H1 (cell line): Measurements from ENCODE around the gene ROR1. TPM values are rescaled to one million over a fixed set of nuclear protein-coding genes. Genes with fewer than 3 reads are reported as not detected.

ENCODE experiments used
- CTCF ChIA-PET: fragments of 300-600 bp; sonication (Branson Sonifier 250); formaldehyde crosslinking; loops from one replicate; lab custom pipeline; 2021; ENCODE audit not compliant: partially characterized antibody; lab: Charles Lee
- POLR2A ChIA-PET: fragments of 300-600 bp; sonication (Branson Sonifier 250); formaldehyde crosslinking; loops from one replicate; lab custom pipeline; 2021; ENCODE audit warnings: inconsistent platforms; ENCODE audit not compliant: partially characterized antibody; lab: Charles Lee
- DNase-seq, 2 experiments: peaks; one replicate each; pipeline versions ENCODE4 v3.0.0 to v3.0.0-alpha.2; 2010 to 2022; ENCODE audit warnings: low spot score in 2 of 2, low read depth in 1 of 2, mixed read lengths in 1 of 2
- FAIRE-seq: peaks from 2 replicates; lab custom pipeline; 2011; peaks lifted over from hg19 to GRCh38; lab: Jason Lieb, UNC
- H2AFZ ChIP-seq: 2 replicates; pipeline ENCODE4 v1.8.1; 2012; ENCODE audit warnings: low read length, inconsistent platforms
- H2AK5ac ChIP-seq: 2 replicates; pipeline ENCODE4 v1.6.1; 2013; ENCODE audit warnings: low read depth, low read length
- H2BK120ac ChIP-seq: replicated peaks from 2 replicates; pipeline ENCODE3; 2013; ENCODE audit warnings: low read depth, low read length, inconsistent platforms
- H2BK12ac ChIP-seq: 2 replicates; pipeline ENCODE4 v1.6.1; 2013; ENCODE audit warnings: low read depth, low read length
- H2BK15ac ChIP-seq: 2 replicates; pipeline ENCODE4 v1.6.1; 2013; ENCODE audit warnings: low read length
- H2BK20ac ChIP-seq: 2 replicates; pipeline ENCODE4 v1.6.1; 2013; ENCODE audit warnings: low read length
- H2BK5ac ChIP-seq: 2 replicates; pipeline ENCODE4 v1.6.1; 2013; ENCODE audit warnings: low read depth, low read length
- H3K14ac ChIP-seq: 2 replicates; pipeline ENCODE4 v1.6.1; 2013; ENCODE audit warnings: inconsistent platforms; ENCODE audit not compliant: insufficient read length
- H3K18ac ChIP-seq: 2 replicates; pipeline ENCODE4 v1.6.1; 2013; ENCODE audit warnings: low read length; ENCODE audit errors: extremely low read depth
- H3K23ac ChIP-seq: 2 replicates; pipeline ENCODE4 v1.6.1; 2013; ENCODE audit warnings: inconsistent platforms; ENCODE audit not compliant: insufficient read length
- H3K23me2 ChIP-seq: 2 replicates; pipeline ENCODE4 v1.6.1; 2013; ENCODE audit warnings: low read depth, low read length
- H3K27ac ChIP-seq: 2 replicates; pipeline ENCODE4 v1.6.1; 2011; ENCODE audit warnings: low read depth, low read length, inconsistent platforms
- H3K27me3 ChIP-seq, 4 experiments: replicated peaks in 1 of 4; 1 replicate in 1 of 4; 2 replicates in 3 of 4; pipeline versions ENCODE4 v1.6.1 to v1.8.1; 2011 to 2013; ENCODE audit warnings: low read length in 3 of 4, mild to moderate bottlenecking in 3 of 4, inconsistent platforms in 2 of 4, mixed read lengths in 2 of 4, moderate library complexity in 1 of 4; ENCODE audit not compliant: control insufficient read depth in 3 of 4, insufficient read depth in 3 of 4; ENCODE audit errors: extremely low read depth in 1 of 4
- H3K36me3 ChIP-seq, 4 experiments: 2 replicates each; pipeline versions ENCODE4 v1.6.1 to v1.8.1; 2011 to 2013; ENCODE audit warnings: mild to moderate bottlenecking in 4 of 4, low read length in 3 of 4, moderate library complexity in 2 of 4, control low read depth in 1 of 4, inconsistent platforms in 1 of 4; ENCODE audit not compliant: insufficient read depth in 4 of 4, control insufficient read depth in 2 of 4
- H3K4ac ChIP-seq: replicated peaks from 2 replicates; pipeline ENCODE3; 2013; ENCODE audit warnings: low read length, low read depth, mixed read lengths, inconsistent platforms; ENCODE audit not compliant: insufficient read length
- H3K4me1 ChIP-seq, 4 experiments: replicated peaks in 1 of 4; 1 replicate in 1 of 4; 2 replicates in 3 of 4; pipeline versions ENCODE4 v1.6.1 to v1.8.1; 2011 to 2013; ENCODE audit warnings: low read length in 3 of 4, inconsistent platforms in 2 of 4, mixed read lengths in 1 of 4; ENCODE audit not compliant: insufficient read depth in 4 of 4, control insufficient read depth in 3 of 4
- H3K4me2 ChIP-seq, 2 experiments: 2 replicates each; pipeline versions ENCODE4 v1.6.1 to v1.8.1; 2011 to 2013; ENCODE audit warnings: low read depth in 2 of 2, low read length in 2 of 2, control low read depth in 1 of 2, inconsistent platforms in 1 of 2, mild to moderate bottlenecking in 1 of 2; ENCODE audit not compliant: insufficient read depth in 1 of 2
- H3K4me3 ChIP-seq, 4 experiments: fragments of 200-600, 300-600 bp in 1 of 4; sonication (generic), shearing (Covaris generic), sonication (Bioruptor Twin) in 1 of 4; 2 replicates each; pipeline versions ENCODE4 v1.5.1 to v1.8.1; 2011 to 2016; ENCODE audit warnings: low read length in 4 of 4, low read depth in 3 of 4, control low read depth in 2 of 4, inconsistent platforms in 2 of 4, mild to moderate bottlenecking in 2 of 4, mixed read lengths in 1 of 4, moderate library complexity in 1 of 4; ENCODE audit not compliant: insufficient read depth in 2 of 4; ENCODE audit errors: extremely low read depth in 1 of 4
- H3K56ac ChIP-seq: replicated peaks from 2 replicates; pipeline ENCODE3; 2013; ENCODE audit warnings: low read depth, mild to moderate bottlenecking, mixed read lengths, low read length, inconsistent platforms; ENCODE audit not compliant: insufficient read length
- H3K79me1 ChIP-seq: 2 replicates; pipeline ENCODE4 v1.6.1; 2013; ENCODE audit warnings: low read depth, low read length, control low read depth
- H3K79me2 ChIP-seq, 2 experiments: 2 replicates each; pipeline versions ENCODE4 v1.6.1 to v1.8.1; 2012 to 2013; ENCODE audit warnings: low read length in 2 of 2, mild to moderate bottlenecking in 2 of 2, inconsistent platforms in 1 of 2; ENCODE audit not compliant: insufficient read depth in 2 of 2, control insufficient read depth in 1 of 2
- H3K9ac ChIP-seq, 4 experiments: replicated peaks in 1 of 4; 1 replicate in 1 of 4; 2 replicates in 3 of 4; pipeline versions ENCODE4 v1.6.1 to v1.8.1; 2011 to 2013; ENCODE audit warnings: low read depth in 3 of 4, low read length in 3 of 4, control low read depth in 2 of 4, mild to moderate bottlenecking in 2 of 4, moderate library complexity in 2 of 4, inconsistent platforms in 1 of 4; ENCODE audit errors: extremely low read depth in 1 of 4
- H3K9me3 ChIP-seq, 2 experiments: 2 replicates each; pipeline versions ENCODE4 v1.6.1 to v1.8.1; 2012 to 2013; ENCODE audit warnings: mild to moderate bottlenecking in 2 of 2, moderate library complexity in 2 of 2, control low read depth in 1 of 2, inconsistent platforms in 1 of 2, low read depth in 1 of 2, low read length in 1 of 2, mixed read lengths in 1 of 2; ENCODE audit not compliant: insufficient read depth in 2 of 2
- H4K20me1 ChIP-seq, 2 experiments: replicated peaks in 1 of 2; 2 replicates each; pipeline versions ENCODE3 to v1.8.1; 2011 to 2013; ENCODE audit warnings: inconsistent platforms in 2 of 2, low read length in 2 of 2, mild to moderate bottlenecking in 1 of 2; ENCODE audit not compliant: insufficient read depth in 2 of 2, control insufficient read depth in 1 of 2
- H4K5ac ChIP-seq: 2 replicates; pipeline ENCODE4 v1.6.1; 2013; ENCODE audit warnings: low read length, low read depth, mixed read lengths, inconsistent platforms; ENCODE audit not compliant: insufficient read length
- H4K8ac ChIP-seq: 2 replicates; pipeline ENCODE4 v1.8.0; 2013; ENCODE audit warnings: mild to moderate bottlenecking, moderate library complexity, low read length, inconsistent platforms; ENCODE audit not compliant: insufficient read depth; ENCODE audit errors: extremely low read depth
- H4K91ac ChIP-seq: replicated peaks from 2 replicates; pipeline ENCODE3; 2013; ENCODE audit warnings: low read length, mixed read lengths, inconsistent platforms; ENCODE audit not compliant: insufficient read length
- BACH1 ChIP-seq: IDR thresholded peaks from 2 replicates; pipeline ENCODE4 v1.6.1; 2012; ENCODE audit warnings: low read length, improper control_type of control experiment
- CHD1 ChIP-seq: IDR thresholded peaks from 2 replicates; pipeline ENCODE4 v1.6.1; 2012; ENCODE audit warnings: low read depth, low read length, improper control_type of control experiment
- CTBP2 ChIP-seq: IDR thresholded peaks from 2 replicates; pipeline ENCODE4 v1.7.0; 2011; ENCODE audit warnings: borderline replicate concordance, mild to moderate bottlenecking, moderate library complexity, mixed read lengths, low read length; ENCODE audit not compliant: insufficient read depth, insufficient read length
- EZH2 ChIP-seq: fragments of 200-600 bp; sonication (generic); IDR thresholded peaks from 2 replicates; pipeline ENCODE4 v1.7.1; 2012; ENCODE audit warnings: low read depth, mild to moderate bottlenecking, moderate library complexity, low read length, inconsistent platforms; ENCODE audit not compliant: severe bottlenecking
- MAFK ChIP-seq: IDR thresholded peaks from 2 replicates; pipeline ENCODE4 v1.6.1; 2012; ENCODE audit warnings: low read depth, mild to moderate bottlenecking, improper control_type of control experiment, low read length
- POLR2AphosphoS5 ChIP-seq: IDR thresholded peaks from 2 replicates; pipeline ENCODE4 v1.6.1; 2011; ENCODE audit warnings: low read depth, low read length
- RNF2 ChIP-seq: fragments of 200-900, 300-1000 bp; sonication (generic); IDR thresholded peaks from 2 replicates; pipeline ENCODE4 v1.7.1; 2016; ENCODE audit warnings: borderline replicate concordance, low read depth, mild to moderate bottlenecking, antibody characterized with exemption, low read length; ENCODE audit not compliant: poor library complexity, severe bottlenecking; ENCODE audit errors: missing control alignments
- SIN3A ChIP-seq, 2 experiments: IDR thresholded peaks in 1 of 2; conservative IDR thresholded peaks in 1 of 2; 2 replicates each; pipeline ENCODE4 v1.6.1; 2011 to 2012; ENCODE audit warnings: low read length in 2 of 2, improper control_type of control experiment in 1 of 2, low read depth in 1 of 2, mild to moderate bottlenecking in 1 of 2
- SP1 ChIP-seq: IDR thresholded peaks from 2 replicates; pipeline ENCODE4 v1.6.1; 2011; ENCODE audit warnings: low read depth, low read length
- TAF7 ChIP-seq: optimal IDR thresholded peaks from 2 replicates; pipeline ENCODE3; 2011; ENCODE audit warnings: low read depth, mild to moderate bottlenecking, inconsistent platforms, low read length, moderate library complexity, borderline replicate concordance
- TBP ChIP-seq: IDR thresholded peaks from 2 replicates; pipeline ENCODE4 v1.6.1; 2011; ENCODE audit warnings: low read depth, low read length, improper control_type of control experiment
- WGBS, 2 experiments: shearing (Covaris generic) in 1 of 2; methylation state at CpG; one replicate each; pipeline versions ENCODE4 v1.1.6 to v1.1.7; 2013 to 2015; ENCODE audit warnings: low lambda C conversion rate in 2 of 2, mixed read lengths in 2 of 2, inconsistent platforms in 1 of 2, low coverage in 1 of 2, missing lambda C conversion rate in 1 of 2; ENCODE audit not compliant: insufficient replicate concordance in 2 of 2, insufficient coverage in 1 of 2, insufficient read length in 1 of 2; ENCODE audit errors: extremely low coverage in 1 of 2, missing lambda C conversion rate in 1 of 2; 5-methylcytosine and 5-hydroxymethylcytosine counted together
- polyA plus RNA-seq, 7 experiments: library from polyadenylated mRNA; depleted of rRNA in 3 of 7; stranded (reverse) in 5 of 7; unstranded in 2 of 7; fragments of >200 nt in 5 of 7; fragments of 200-250 nt in 2 of 7; gene quantifications; 1 replicate in 5 of 7; 2 replicates in 1 of 7; 4 replicates in 1 of 7; pipeline versions ENCODE4 v1.2.1 to v1.2.3, GENCODE V29; 2011 to 2013; ENCODE audit warnings: missing spikeins in 2 of 7, mixed read lengths in 2 of 7
- total RNA-seq: library from RNA; stranded (reverse); fragmentation: NEBNext Ultra II Directional; extraction: Animal tissue kit (Norgen Biotek cat#: 25700); gene quantifications from 2 replicates; pipeline ENCODE4 v1.2.1, GENCODE V29; 2021

The ROR1 gene
- total and polyA plus RNA-seq, 2 of the 8 experiments (the other 6 are each of a cell fraction or from before 2014, with no cell fraction given), result 33.6 to 73.6 TPM

DNA sequence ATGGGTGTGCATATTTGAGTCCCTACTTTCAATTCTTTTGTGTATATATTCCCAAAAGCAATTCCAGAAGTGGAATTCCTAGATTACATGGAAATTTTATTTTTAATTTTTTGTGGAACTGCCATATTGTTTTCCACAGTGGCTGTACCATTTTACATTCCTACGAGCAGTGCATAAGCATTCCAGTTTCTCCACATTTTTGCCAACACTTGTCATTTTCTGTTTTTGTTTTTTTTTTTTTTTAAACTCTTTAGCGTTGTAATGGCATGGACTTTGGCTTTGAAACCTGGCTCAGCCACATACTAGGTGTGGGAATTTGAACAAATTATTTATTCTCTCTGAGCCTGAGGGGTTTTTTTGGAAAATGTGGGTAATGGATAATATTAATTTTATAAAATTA is 215.1 kb downstream of the ROR1 start:
- Histone ChIP-seq H3K23me2 (no peaks in the 10 kb centered on the region), H3K79me1 (no peaks in the 10 kb centered on the region; the same call in 1 of the 2 replicates), H2BK15ac (no peak overlapping the region), H3K4me2 (no peak overlapping the region), H3K79me2 (peaks cover 0 to 84% of the 10 kb centered on the region in 2 experiments; a peak in 3 of 4 replicates), H3K4ac (no peak overlapping the region), H2BK20ac (no peak overlapping the region), H2BK120ac (no peak overlapping the region), H3K18ac (no peak overlapping the region), H2AFZ (no peak overlapping the region), H2BK12ac (no peak overlapping the region), H3K56ac (no peak overlapping the region), H3K4me1 (0 out of 7 replicates have a peak, but pooled peaks cover 0 to 3% (median 0%) of the 10 kb centered on the region in 4 experiments), H4K8ac (no peak overlapping the region), H4K91ac (no peak overlapping the region), H3K14ac (no peak overlapping the region), H3K9ac (no peak overlapping the region), H3K4me3 (no peak overlapping the region), H4K20me1 (peaks cover 1 to 4% of the 10 kb centered on the region in 2 experiments), H4K5ac (no peak overlapping the region), H3K27me3 (no peaks in the 10 kb centered on the region), H3K9me3 (no peaks in the 10 kb centered on the region), H2AK5ac (no peak overlapping the region), H3K27ac (no peak overlapping the region), H3K36me3 (no peaks in the 10 kb centered on the region), H2BK5ac (no peak overlapping the region), H3K23ac (no peak overlapping the region)
- FAIRE-seq, result no peak
- TF ChIP-seq CTBP2, result no peak
- TF ChIP-seq TAF7, result no peak
- TF ChIP-seq TBP, result no peak
- no peak for TF ChIP-seq EZH2
- TF ChIP-seq SP1, result no peak
- no peak for TF ChIP-seq RNF2
- TF ChIP-seq MAFK, result no peak
- no peak for TF ChIP-seq CHD1
- no peak for TF ChIP-seq POLR2AphosphoS5
- TF ChIP-seq BACH1, result no peak
- TF ChIP-seq SIN3A (conservative IDR thresholded peaks at IDR 0.05 in 1 of 2, IDR thresholded peaks at IDR 0.05 in 1 of 2; ENCODE audit: low read depth in 1 of 2, low read length in 2 of 2), result no peak
- POLR2A ChIA-PET, result no interaction called here
- DNase-seq, result no peak
- WGBS, 2 experiments, result 100% methylated on average over 1 of the region's 2 CpGs; no CpG with 5 or more reads in 1 of the 2 experiments
- CTCF ChIA-PET, result no interaction called here
